ENCODE measurements around the gene AHI1. TPM values are rescaled to one million over a fixed set of nuclear protein-coding genes. Genes with fewer than 3 reads are reported as not detected.

The AHI1 gene
- total RNA-seq, 1 donor from 2014 or later: 23.2 TPM

DNA sequence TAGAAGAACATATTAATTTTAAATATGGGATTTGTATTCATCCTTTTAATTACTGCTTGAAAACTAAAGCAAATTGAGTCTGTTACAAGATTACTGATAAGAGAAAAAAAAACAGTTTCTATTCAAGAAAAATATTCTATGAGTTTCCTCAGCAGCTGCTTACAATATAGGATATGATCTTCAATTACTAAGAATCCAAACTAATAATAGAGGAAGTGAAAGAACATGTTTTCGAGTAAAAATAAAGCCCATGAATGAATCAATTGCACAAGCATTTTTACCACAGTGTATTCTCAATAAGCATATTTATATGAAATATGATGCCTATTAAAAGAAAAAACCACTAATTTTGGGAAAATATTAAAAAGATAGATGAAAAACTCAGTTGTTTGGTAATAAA, 63.4 kb downstream of the AHI1 start:
- Mint-ChIP-seq H3K9me3 (no peaks in the 10 kb centered on the region), H3K4me1 (ENCODE audit: unreplicated experiment) (no peaks in the 10 kb centered on the region), H3K27ac (no peak overlapping the region), H3K36me3 (peaks cover 4% of the 10 kb centered on the region), H3K27me3 (no peaks in the 10 kb centered on the region), H3K4me3 (no peak overlapping the region)
- TF ChIP-seq, protein P1, sequence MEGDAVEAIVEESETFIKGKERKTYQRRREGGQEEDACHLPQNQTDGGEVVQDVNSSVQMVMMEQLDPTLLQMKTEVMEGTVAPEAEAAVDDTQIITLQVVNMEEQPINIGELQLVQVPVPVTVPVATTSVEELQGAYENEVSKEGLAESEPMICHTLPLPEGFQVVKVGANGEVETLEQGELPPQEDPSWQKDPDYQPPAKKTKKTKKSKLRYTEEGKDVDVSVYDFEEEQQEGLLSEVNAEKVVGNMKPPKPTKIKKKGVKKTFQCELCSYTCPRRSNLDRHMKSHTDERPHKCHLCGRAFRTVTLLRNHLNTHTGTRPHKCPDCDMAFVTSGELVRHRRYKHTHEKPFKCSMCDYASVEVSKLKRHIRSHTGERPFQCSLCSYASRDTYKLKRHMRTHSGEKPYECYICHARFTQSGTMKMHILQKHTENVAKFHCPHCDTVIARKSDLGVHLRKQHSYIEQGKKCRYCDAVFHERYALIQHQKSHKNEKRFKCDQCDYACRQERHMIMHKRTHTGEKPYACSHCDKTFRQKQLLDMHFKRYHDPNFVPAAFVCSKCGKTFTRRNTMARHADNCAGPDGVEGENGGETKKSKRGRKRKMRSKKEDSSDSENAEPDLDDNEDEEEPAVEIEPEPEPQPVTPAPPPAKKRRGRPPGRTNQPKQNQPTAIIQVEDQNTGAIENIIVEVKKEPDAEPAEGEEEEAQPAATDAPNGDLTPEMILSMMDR (conservative IDR thresholded peaks at IDR 0.05): no peak
- no peak for DNase-seq (ENCODE audit: extremely low spot score, unreplicated experiment)

DNA sequence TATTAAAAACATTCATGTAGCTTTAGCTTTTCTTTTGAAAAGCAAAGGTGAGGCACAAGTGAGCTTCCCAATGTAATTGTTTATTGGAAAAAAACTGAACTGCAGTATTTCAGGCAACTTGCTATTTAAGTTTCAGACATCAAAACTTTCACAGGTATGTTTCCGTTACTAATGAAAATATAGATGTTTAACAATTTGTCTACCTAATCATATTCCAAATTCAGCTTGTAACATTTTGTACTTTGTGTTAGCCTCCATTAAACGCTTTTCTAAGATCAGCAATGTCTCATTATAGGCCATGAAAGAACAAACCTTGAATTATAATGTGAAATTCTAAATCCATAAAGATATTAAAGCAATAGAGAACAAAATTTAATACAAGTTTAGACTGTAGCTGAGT, 69.5 kb downstream of the AHI1 start:
- H3K27me3 Mint-ChIP-seq: no peaks in the 10 kb centered on the region
- no peak for DNase-seq (ENCODE audit: extremely low spot score, unreplicated experiment)
- H3K4me3 Mint-ChIP-seq: no peak overlapping the region
- no peaks in the 10 kb centered on the region for H3K4me1 Mint-ChIP-seq (ENCODE audit: unreplicated experiment)
- H3K27ac Mint-ChIP-seq: no peak overlapping the region
- no peaks in the 10 kb centered on the region for H3K9me3 Mint-ChIP-seq
- no peaks in the 10 kb centered on the region for H3K36me3 Mint-ChIP-seq
- TF ChIP-seq, protein P1 (conservative IDR thresholded peaks at IDR 0.05): no peak

DNA sequence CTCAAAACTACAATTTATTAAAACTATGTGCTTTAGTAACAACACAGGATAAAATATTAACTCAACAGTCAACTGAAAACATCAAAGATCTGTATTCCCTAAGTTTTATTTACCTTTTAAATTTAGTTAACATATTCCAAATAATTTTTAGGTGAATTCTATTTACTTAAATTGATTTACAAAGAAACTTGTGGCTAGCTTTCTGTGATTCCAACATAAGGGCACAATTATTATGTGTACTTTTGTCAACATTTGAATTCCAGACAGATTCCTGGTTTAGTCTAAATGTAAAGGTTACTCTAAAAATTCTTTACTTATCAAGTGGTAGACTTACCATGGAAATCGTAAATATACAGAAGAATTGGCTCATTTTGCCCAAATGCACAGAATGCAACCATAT, 70.7 kb downstream of the AHI1 start:
- DNase-seq (ENCODE audit: extremely low spot score, unreplicated experiment): no peak
- H3K9me3 Mint-ChIP-seq: no peaks in the 10 kb centered on the region
- H3K27me3 Mint-ChIP-seq: no peaks in the 10 kb centered on the region
- H3K36me3 Mint-ChIP-seq: no peaks in the 10 kb centered on the region
- no peak overlapping the region for H3K27ac Mint-ChIP-seq
- H3K4me1 Mint-ChIP-seq (ENCODE audit: unreplicated experiment): no peaks in the 10 kb centered on the region
- H3K4me3 Mint-ChIP-seq: no peak overlapping the region
- TF ChIP-seq, protein P1 (conservative IDR thresholded peaks at IDR 0.05): no peak

DNA sequence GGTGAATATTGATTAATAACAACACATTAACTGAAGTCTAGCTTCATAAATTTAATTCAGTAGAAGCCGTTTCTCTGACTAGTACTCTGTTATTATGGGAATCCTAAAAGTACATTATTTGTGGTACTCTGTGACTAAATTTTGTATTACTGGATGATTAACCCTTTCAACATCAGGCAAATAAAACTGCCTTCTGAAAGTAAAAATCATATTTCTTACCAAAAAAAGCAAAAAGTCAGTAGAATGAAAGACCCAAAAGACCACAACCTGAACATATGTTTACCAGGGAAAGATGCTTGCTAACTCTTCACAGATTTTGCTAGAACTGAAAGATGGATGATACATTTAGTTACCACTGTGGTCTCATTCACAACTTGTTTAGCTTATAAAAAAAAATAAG, 73.2 kb downstream of the AHI1 start:
- TF ChIP-seq, protein P1 (conservative IDR thresholded peaks at IDR 0.05): no peak
- Mint-ChIP-seq H3K9me3 (no peaks in the 10 kb centered on the region), H3K4me1 (ENCODE audit: unreplicated experiment) (no peaks in the 10 kb centered on the region), H3K36me3 (no peaks in the 10 kb centered on the region), H3K27ac (no peak overlapping the region), H3K4me3 (no peak overlapping the region), H3K27me3 (no peaks in the 10 kb centered on the region)
- no peak for DNase-seq (ENCODE audit: extremely low spot score, unreplicated experiment)

DNA sequence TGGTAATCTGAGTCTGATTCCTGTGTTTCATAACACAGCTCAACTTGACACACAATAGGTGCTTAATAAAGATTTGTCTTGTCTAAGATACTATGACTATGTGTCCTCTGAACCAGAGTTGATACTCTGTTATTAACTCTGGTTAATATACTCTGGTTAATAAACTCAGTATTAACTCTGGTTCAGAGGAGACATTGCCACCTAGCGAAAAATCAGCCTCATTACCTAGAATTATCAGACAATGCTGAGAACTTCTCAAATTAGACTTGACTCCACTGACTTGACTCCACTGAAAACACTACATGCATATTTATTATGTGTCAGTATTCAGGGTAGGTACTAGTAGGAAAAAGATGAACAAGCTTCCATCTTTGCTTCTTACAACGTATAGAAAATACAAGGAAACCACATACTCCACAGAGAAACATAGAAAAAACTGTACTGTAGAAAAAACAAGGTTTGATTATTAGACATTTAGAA, 73.9 kb downstream of the AHI1 start:
- TF ChIP-seq, protein P1 (conservative IDR thresholded peaks at IDR 0.05): peak; percentile 81
- Mint-ChIP-seq H3K27me3 (no peaks in the 10 kb centered on the region), H3K4me1 (ENCODE audit: unreplicated experiment) (no peaks in the 10 kb centered on the region), H3K36me3 (no peaks in the 10 kb centered on the region), H3K27ac (no peak overlapping the region), H3K9me3 (no peaks in the 10 kb centered on the region), H3K4me3 (no peak overlapping the region)
- DNase-seq (ENCODE audit: extremely low spot score, unreplicated experiment): no peak

DNA sequence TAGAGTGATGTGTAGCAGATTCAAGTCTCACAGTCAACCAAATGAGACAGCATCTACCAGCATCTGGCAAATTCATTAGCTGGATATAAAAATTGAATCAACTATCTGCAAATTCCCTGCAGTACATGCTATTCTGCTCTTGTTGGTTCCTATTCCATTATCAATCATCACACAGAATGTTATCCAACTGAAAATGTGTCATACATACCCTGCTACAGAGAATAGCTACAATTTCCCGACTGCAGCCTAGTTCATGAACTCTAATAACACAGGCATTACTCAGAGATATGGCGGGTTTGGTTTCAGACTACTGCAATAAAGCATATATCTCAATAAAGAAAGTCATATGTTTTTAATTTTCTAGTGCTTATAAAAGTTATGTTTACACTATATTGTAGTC, 78.4 kb downstream of the AHI1 start:
- Mint-ChIP-seq H3K4me3 (no peak overlapping the region), H3K9me3 (no peaks in the 10 kb centered on the region)
- TF ChIP-seq, protein P1 (conservative IDR thresholded peaks at IDR 0.05): no peak

More for the DNA sequence above, 78.4 kb downstream of the AHI1 start:
- Mint-ChIP-seq H3K36me3 (peaks cover 5% of the 10 kb centered on the region), H3K27ac (no peak overlapping the region), H3K4me1 (ENCODE audit: unreplicated experiment) (no peaks in the 10 kb centered on the region), H3K27me3 (no peaks in the 10 kb centered on the region)
- DNase-seq (ENCODE audit: extremely low spot score, unreplicated experiment): no peak
